Measurements from ENCODE around the gene TNNT2.
A peak's percentile ranks its signal among the peaks of the same experiment; 100 is the strongest.

TNNT2 gene

GRCh38 chr1:201378804-201379203 is 1.3 kb upstream of the TNNT2 start:
- DNase-seq (ENCODE audit: low read depth in 2 of 3, low spot score in 2 of 3): no peak

DNA sequence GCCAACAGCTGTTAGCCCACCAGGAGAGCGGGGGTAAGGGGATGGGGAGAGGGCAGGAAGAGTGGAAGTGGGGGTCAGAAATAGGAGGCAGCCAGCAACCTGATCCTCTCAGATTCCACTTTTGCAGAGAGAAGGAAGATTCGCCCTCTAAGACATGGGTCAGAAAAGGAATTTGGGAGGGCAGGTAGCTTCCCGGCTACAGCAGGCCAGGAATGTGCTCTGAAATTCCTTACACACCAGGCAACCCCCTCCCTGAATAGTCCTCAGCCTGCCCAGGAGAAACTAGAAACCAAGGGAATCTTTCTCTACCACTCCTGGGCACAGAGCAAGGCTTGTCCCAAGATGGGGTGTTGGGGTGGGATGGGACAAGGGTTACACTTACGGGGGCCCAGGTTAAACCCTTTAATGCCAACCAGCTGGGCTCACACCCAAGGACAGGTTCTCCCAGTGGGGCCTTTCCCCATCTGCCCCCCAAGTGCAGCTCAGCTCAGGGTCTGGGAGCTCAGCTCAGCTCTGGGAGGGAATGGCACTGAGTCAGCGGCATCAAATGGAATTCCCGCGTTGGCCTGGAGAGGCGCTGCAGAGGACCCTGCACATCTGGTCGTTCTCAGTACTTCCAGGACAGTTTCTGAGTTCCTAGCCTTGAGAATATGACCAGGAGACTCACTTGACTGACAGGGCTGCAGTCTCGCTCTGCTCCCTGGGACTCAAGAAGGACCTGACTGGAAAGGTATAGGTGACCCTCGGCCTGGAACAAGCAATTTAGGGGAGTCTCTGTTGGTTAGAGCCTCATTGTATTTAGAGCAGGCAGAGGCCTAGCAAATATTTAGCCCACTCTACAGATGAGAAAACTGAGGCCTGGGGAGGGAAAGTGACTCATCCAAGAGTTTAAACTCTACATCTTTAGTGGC is 761 bp downstream of the TNNT2 start:
- DNase-seq (ENCODE audit: low read depth in 2 of 3, low spot score in 2 of 3): no peak

- no peak for DNase-seq (ENCODE audit: low read depth in 2 of 3, low spot score in 2 of 3)
These were observed 1.4 kb downstream of the TNNT2 start for GRCh38 chr1:201376107-201376463.

- DNase-seq (ENCODE audit: low read depth in 2 of 3, low spot score in 2 of 3): no peak
These were observed 2.3 kb downstream of the TNNT2 start for GRCh38 chr1:201375169-201375568.

- no peak for DNase-seq (ENCODE audit: low read depth in 2 of 3, low spot score in 2 of 3)
These were observed 3.1 kb downstream of the TNNT2 start for GRCh38 chr1:201374364-201374763.

- no peak for DNase-seq (ENCODE audit: low read depth in 2 of 3, low spot score in 2 of 3)
These were observed 5.7 kb downstream of the TNNT2 start for GRCh38 chr1:201371792-201372191.

DNA sequence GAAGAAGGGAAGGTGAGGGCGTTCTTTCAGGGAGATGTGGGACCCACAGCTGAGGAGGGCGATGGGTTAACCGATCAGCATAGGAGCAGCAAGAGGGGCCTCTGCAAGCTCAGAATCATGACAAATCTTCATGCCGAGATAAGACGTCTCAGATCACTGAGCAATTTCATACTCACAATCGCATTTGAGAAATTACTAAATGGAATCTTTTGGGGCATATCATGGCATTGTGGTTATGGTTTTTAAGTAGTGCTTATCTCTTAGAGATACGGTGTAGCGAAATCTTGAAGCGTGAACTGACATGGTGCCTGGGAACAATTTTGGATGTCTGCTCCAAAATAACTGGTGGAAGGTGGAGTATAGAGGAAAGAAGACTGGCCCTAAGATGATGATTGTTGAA is 6.2 kb downstream of the TNNT2 start:
- no peak for DNase-seq (ENCODE audit: low read depth in 2 of 3, low spot score in 2 of 3)

DNA sequence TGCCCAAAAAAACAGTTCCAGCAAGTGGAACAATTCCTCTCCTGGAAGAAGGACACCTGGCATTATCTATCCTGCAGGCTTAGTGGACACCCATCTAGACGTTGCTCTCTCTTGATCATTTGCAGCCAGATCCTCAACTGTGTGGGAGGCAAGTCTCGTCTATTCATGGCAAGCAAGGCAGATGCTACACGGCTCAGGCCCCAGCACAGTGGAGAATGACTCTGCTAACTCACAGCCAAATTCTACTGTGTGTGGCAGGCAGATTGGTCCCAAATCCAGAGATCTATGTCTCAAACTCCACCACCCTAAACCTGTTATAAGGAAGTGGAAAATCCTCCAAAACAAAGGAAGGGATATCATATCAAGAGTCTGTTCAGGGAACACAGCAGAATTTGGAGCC is 7.0 kb downstream of the TNNT2 start:
- DNase-seq (ENCODE audit: low read depth in 2 of 3, low spot score in 2 of 3): no peak

DNA sequence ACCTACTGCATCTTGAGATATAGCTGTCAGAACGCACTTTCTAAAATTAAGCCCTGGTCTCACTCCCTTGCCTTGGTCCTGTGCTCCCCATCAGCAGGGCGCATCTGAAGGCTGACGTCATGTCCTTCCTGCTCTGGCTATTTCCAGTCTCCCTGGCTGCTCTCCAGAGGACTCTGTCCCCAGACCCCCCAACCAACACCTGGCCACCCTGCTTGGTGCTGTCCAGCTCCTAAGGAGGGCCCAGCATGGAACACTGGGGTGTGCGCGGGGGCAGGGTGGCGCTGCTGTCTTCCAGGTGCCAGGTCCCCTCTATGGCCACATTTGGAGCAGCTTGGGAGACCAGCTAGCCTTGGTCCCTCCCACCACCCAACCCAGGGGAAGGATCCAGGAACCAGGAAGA is 8.3 kb downstream of the TNNT2 start:
- DNase-seq (ENCODE audit: low read depth in 2 of 3, low spot score in 2 of 3): no peak

- no peak for DNase-seq (ENCODE audit: low read depth in 2 of 3, low spot score in 2 of 3)
These were observed 10.8 kb downstream of the TNNT2 start for GRCh38 chr1:201366696-201367095.

GRCh38 chr1:201365251-201365650 is 12.2 kb downstream of the TNNT2 start:
- DNase-seq (ENCODE audit: low read depth in 2 of 3, low spot score in 2 of 3): no peak

GRCh38 chr1:201364808-201365105 is 12.7 kb downstream of the TNNT2 start:
- DNase-seq (ENCODE audit: low read depth in 2 of 3, low spot score in 2 of 3): no peak

- DNase-seq (ENCODE audit: low read depth in 2 of 3, low spot score in 2 of 3): no peak
These were observed 14.0 kb downstream of the TNNT2 start for GRCh38 chr1:201363467-201363866.

- no peak for DNase-seq (ENCODE audit: low read depth in 2 of 3, low spot score in 2 of 3)
These were observed 14.6 kb downstream of the TNNT2 start for GRCh38 chr1:201362906-201363305.

- peak in 1 of 3 experiments; percentile 15 for DNase-seq (ENCODE audit: low read depth in 2 of 3, low spot score in 2 of 3)
These were observed 15.6 kb downstream of the TNNT2 start for GRCh38 chr1:201361652-201362504.

DNA sequence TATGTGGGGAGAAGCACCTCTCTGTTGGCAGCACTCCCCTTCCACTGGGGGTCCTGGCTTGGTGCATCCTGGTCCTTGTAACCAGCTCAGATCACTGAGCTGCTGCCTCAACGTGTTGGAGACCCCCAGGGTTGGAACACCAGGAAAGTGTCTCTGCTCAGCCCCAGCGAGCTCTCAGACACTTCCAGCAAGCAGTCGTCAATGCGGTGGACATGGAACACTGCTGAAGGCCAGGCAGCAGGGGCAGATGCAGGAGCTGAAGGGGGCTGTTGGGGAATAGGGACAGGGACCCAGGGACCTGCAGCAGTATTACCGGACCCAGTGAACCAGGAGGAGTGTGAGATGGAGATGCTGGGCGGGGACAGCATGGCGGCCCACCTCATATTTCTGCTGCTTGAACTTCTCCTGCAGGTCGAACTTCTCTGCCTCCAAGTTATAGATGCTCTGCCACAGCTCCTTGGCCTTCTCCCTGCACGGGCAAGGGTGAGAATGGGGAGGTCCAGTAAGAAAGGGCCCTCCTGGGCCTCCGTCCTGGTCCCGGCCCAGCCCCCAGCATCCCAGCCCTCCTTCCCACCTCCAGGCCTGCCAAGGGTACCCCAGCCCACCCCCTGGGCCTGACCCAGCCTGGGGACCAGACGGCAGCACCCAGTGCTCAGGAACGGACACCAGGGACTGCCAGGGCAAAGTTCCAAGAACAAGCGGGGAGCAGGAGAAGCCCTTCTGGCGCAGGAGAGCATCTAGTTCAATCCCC is 16.4 kb downstream of the TNNT2 start:
- no peak for DNase-seq (ENCODE audit: low read depth in 2 of 3, low spot score in 2 of 3)

DNA sequence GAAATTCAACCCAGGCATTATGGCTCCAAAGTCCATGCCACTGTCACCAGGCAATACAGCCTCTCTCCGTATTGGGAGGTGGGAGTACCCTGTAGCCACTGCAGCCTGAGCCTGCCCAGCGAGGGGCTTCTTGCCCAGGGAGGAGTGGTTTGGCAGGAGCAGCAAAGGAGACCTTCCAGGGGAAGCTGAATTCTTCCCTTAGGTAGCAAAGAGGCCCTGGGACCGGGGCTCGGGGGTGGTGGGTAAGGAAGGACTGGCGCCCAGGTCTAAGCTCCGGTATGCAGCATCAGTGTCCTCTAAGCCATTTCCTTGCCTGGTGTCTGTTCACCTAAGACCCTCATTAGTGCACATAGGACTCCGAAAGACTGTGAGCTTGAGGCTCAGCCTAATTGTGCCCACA is 17.0 kb downstream of the TNNT2 start:
- DNase-seq (ENCODE audit: low read depth in 2 of 3, low spot score in 2 of 3): no peak

GRCh38 chr1:201359873-201360210 is 17.6 kb downstream of the TNNT2 start:
- no peak for DNase-seq (ENCODE audit: low read depth in 2 of 3, low spot score in 2 of 3)

- DNase-seq (ENCODE audit: low read depth in 2 of 3, low spot score in 2 of 3): no peak
These were observed 18.2 kb downstream of the TNNT2 start for GRCh38 chr1:201359031-201359872.

DNA sequence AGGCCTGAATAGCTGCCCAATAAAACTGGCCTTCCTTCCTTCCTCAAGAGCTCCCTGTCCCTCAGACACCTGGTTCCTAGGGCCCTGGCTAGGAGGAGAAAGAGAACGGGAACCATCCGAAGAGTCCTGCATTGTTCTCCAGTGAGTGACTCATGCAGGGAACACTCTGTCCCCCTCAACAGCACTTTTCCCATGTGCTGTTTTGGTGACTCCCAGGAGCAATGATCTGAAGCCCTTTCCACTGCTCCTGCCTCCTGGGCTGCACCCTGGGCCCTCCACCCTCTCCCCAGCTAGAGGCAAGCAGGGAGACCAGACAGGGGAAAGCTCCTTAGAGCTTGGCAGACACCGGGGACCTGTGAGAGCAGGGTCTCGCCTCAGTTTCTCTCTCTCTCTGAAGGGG is 18.9 kb downstream of the TNNT2 start:
- no peak for DNase-seq (ENCODE audit: low read depth in 2 of 3, low spot score in 2 of 3)

All from activated CD8-positive, alpha-beta memory T cell treated with anti-CD3 and anti-CD28 coated beads for 48 hours (primary cell).